Hepatic stellate cell (primary cell): ENCODE results near the gene SEPTIN2.
"Not testable (repeated sequence)": the region's sequence is repeated elsewhere in the genome, so short reads cannot be mapped to it uniquely, and the experiment has no call there.

ENCODE experiments used
- DNase-seq: peaks from one replicate; pipeline ENCODE4 v3.0.0; 2011; ENCODE audit warnings: low spot score

SEPTIN2 gene

GRCh38 chr2:241315879-241316631 lies at the start of gene SEPTIN2:
SEPTIN2 (plus strand) TSS chr2:241315925; CDS start chr2:241324233, 8,308 bp downstream.
- peak; percentile 67 for DNase-seq

- no peak for DNase-seq
Measured at GRCh38 chr2:241267249-241268067, 48.3 kb upstream of the SEPTIN2 start.

- DNase-seq: no peak
Measured at GRCh38 chr2:241268306-241268705, 47.4 kb upstream of the SEPTIN2 start.

- DNase-seq: no peak
Measured at GRCh38 chr2:241268716-241269445, 46.8 kb upstream of the SEPTIN2 start.

- no peak for DNase-seq
Measured at GRCh38 chr2:241269707-241270520, 45.8 kb upstream of the SEPTIN2 start.

DNA sequence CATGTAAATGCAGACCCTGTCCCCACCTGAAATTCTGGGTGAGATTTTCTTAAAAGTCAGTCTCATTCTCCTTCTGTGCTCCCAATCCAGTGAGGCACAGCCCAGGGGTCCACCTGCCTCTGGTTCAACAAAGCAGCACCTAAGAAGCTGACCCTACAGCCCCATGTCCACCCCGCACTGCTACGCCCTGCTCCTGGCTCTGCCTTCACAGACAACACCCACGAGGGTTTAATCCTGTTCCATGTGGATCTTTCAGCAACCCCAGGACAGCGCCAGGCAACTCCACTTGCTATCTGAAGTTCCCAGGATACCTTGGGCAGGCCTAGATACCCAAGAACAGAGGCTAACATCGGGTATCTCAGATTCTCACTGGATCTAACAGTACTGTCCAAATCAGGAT lies 45.2 kb upstream of the SEPTIN2 start:
- DNase-seq: no peak

- DNase-seq: peak; percentile 83
Measured at GRCh38 chr2:241271706-241272302, 43.9 kb upstream of the SEPTIN2 start.

DNA sequence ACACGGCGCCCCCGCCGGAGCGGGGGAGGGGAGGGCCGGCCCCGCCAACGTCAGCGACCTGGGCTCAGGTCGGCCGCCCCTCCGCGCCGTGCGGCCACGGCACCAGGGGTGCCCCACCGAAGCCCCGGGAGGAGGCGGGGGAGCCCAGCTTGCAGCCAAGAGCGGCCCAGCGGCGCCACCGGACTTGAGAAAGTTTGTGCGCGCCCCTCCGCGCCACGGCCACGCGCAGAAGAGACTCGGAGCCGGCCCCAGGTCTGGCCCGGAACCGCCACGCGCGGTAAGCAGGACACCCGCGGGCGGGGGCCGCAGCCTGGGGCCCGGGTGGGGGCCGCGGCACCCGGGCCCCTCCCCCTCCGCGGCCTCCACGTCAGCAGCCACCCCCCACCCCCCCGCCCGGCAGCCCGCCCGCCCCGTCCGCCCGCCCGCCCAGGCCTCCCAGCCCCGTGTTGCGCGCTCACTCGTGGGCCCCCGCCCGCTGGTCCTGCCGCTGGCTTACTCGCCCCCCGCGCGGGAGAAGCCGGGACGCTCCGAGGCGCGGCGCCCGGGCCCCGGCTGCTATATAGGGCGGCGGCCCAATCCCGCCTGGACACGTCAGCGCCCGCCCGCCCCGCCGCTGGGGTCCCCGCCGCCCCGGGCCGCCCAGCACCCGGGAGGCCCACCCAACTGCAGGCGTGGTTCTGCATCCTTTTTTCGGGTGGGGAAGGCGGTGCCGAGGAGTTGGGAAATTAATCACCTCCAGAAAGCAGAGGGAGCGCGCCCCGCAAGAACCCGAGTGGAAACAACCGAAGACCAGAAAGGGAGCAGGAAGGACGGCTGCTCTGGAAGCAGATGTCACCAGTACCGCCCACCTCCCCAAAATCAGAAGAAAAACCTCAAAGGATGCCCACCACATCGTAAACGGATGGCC lies 43.2 kb upstream of the SEPTIN2 start:
- DNase-seq: peak; percentile 78

DNA sequence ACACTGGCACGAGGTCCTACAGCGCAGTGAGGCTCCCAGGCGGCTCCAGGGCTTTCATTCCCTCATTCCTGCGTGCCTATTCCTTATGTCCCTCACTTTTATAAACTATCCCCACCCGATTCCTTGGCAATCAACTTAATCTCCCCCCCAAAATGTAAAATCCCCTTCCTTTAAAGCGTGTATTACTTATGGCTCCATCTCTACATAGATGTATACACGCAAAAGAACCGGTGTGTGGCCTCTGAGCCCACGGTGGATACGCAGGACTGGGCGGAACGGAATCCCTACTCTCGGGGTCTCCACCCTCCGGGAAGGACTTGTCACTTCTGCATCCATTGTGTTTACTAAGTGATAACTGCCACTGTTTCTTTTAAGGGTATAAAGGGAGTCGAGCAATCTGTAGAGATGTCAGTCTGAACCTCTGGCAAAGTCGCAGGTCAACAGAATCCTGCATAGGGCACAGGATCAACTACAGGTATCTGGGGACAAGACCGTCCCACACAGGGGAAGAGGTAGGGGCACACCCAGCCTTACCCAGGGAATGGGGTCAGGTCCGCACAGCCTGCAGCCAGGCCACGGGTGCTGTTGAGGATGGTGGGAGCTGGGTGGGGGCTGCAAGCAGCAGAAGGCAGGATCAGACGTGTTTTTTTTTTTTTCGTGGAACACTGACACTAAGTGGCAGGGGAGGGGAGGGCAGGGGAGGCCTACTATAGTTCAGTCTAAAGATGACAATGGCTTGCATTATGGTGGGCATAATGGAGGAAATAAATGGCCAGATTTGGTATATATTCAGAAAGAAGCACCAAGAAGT lies 42.3 kb upstream of the SEPTIN2 start:
- DNase-seq: no peak

DNA sequence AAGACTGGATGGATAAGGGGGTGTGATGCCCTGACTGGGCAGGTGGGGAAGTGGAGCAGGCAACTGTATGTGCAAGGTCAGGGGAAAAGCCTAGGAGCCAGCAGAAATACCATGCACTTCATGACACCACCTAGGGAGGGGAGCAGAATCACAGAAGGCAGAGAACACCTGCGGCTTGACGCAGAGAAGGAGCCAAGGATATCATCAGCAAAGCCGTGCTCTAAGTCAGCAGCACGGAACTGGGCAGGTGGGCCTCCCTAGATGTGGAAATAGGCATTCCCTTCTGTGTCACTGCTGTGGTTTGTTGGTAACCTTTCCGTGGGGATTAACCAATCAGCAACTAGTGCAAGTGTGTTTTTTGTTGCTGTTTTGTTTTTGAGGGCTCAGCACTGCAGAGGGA lies 41.6 kb upstream of the SEPTIN2 start:
- DNase-seq: no peak

DNA sequence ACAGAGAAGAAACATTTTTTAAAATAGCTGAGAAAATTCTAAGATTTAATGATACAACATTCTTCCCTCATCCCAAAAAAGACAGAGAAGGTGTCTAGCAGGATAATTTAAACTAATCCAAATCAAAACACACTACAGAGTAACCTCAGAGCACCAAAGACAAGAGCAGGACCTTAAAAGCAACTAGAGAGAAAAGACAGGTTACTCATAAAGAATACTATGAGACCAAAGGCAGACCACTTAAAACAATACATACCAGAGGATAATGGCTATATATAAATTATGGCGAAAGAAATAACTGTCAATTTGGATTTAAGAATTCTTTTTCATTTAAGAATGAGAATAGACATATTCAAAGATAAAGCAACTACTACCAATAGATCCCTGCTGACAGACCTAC lies 40.2 kb upstream of the SEPTIN2 start:
- no peak for DNase-seq

- DNase-seq: no peak
Measured at GRCh38 chr2:241275910-241276309, 39.8 kb upstream of the SEPTIN2 start.

DNA sequence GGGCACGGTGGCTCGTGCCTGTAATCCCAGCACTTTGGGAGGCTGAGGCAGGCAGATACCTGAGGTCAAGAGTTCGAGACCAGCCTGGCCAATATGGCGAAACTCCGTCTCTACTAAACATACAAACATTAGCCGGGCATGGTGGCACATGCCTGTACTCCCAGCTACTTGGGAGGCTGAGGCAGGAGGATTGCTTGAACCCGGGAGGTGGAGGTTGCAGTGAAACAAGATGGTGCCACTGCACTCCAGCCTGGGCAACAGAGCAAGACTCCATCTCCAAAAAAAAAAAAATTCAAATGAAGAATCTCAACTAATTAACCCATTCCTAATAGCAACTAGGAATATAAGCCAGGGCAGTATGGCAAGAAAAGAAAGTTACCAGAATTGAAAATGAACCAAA lies 37.4 kb upstream of the SEPTIN2 start:
- DNase-seq: not testable (repeated sequence)

- DNase-seq: no peak
Measured at GRCh38 chr2:241279413-241279812, 36.3 kb upstream of the SEPTIN2 start.

DNA sequence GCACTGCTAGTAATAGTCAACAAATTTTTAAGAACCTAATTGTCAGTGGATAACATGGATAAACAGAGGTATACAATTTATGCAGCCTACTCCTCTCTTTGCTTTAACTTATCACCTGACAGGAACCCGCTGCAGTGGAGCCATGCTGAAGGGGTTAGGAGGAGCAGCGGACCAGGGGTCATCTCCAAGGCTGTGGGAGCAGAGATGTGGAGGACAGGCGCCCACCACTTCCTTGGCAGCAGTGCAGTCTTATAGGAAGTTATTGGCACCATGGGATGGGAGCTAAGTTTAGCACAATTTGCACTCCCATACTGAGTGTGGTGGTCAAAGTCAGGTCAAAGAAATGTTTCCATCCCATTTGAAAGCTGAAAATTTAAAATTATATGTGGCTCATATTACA lies 35.9 kb upstream of the SEPTIN2 start:
- DNase-seq: no peak

- no peak for DNase-seq
Measured at GRCh38 chr2:241280291-241280690, 35.4 kb upstream of the SEPTIN2 start.

DNA sequence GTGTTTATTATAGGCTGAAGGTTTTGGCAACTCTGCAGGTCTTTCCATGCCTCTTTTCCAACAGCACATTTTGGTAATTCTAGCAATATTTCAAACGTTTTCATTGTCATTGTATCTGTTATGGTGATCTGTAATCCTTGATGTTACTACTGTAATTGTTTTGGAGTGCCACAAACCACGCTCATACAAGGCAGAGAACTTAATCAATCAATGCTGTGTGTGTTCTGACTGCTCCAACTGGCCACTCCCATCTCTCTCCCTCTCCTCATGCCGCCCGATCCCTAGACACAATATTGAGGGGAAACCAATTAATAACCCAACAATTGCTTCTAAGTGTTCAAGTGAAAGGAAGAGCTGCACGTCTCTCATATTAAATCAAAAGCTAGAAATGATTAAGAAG lies 33.2 kb upstream of the SEPTIN2 start:
- no peak for DNase-seq

DNA sequence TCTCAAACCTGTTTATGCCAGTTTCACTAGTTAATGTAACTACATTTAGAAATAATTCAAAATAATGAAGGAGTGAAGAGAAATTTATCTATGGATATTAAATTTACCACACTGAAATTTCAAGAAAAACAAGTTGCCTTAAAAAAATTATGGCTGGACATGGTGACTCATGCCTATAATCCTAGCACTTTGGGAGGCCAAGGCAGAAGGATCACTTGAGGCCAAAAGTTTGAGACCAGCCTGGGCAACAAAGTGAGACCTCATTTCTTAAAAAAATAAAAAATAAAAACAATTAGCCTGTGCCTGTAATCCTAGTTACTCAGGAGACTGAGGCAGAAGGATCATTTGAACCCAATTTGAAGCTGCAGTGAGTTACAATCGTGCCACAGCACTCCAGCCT lies 30.1 kb upstream of the SEPTIN2 start:
- DNase-seq: no peak

GRCh38 chr2:241286348-241287090 lies 29.2 kb upstream of the SEPTIN2 start:
- DNase-seq: no peak
